Transverse colon (tissue), 3 donors: ENCODE data around the gene CATSPER1.

Source experiments
- POLR2A ChIP-seq: fragments of 450-650 bp; IDR thresholded peaks from one replicate; pipeline ENCODE4 v1.6.1; 2016; ENCODE audit warnings: antibody characterized with exemption, mild to moderate bottlenecking, moderate library complexity
- TF ChIP-seq, protein P1 (sequence below), 5 experiments: fragments of 200-600 bp in 3 of 5; fragments of 450-650 bp in 2 of 5; sonication (generic) in 3 of 5; IDR thresholded peaks; 1 replicate in 2 of 5; 2 replicates in 3 of 5; pipeline ENCODE4 v1.5.1; 2016 to 2017; ENCODE audit warnings: antibody characterized with exemption in 5 of 5, inconsistent platforms in 3 of 5, mild to moderate bottlenecking in 2 of 5, moderate library complexity in 1 of 5

DNA sequence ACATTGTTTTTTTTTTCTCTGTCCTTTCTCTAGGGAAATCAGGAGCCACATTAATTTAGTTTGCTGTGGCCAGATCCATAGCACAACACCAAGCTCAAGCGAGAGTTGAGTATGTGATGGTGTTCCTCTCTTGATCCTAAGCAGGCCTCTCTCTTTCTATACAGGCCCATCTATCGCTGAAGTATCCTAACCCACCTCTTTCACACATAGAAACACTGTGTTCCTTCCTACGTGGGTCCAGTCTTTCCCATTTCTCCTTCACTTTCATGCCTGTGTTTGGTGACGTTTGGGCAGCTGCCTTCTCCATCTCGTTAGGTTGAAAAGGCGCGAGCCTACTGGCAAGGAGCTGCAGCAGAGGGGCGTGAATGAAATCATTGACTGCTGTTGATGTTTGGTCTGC lies 46.2 kb upstream of the CATSPER1 start:
- no peak for TF ChIP-seq POLR2A
- TF ChIP-seq, protein P1, sequence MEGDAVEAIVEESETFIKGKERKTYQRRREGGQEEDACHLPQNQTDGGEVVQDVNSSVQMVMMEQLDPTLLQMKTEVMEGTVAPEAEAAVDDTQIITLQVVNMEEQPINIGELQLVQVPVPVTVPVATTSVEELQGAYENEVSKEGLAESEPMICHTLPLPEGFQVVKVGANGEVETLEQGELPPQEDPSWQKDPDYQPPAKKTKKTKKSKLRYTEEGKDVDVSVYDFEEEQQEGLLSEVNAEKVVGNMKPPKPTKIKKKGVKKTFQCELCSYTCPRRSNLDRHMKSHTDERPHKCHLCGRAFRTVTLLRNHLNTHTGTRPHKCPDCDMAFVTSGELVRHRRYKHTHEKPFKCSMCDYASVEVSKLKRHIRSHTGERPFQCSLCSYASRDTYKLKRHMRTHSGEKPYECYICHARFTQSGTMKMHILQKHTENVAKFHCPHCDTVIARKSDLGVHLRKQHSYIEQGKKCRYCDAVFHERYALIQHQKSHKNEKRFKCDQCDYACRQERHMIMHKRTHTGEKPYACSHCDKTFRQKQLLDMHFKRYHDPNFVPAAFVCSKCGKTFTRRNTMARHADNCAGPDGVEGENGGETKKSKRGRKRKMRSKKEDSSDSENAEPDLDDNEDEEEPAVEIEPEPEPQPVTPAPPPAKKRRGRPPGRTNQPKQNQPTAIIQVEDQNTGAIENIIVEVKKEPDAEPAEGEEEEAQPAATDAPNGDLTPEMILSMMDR (IDR thresholded peaks at IDR 0.05) = no peak
